Melanocyte of skin (primary cell): ENCODE measurements around the gene MMS19. TPM values are rescaled to one million over a fixed set of nuclear protein-coding genes. Genes with fewer than 3 reads are reported as not detected.

Experiments
- small RNA-seq, 2 donors: library from RNA; depleted of rRNA; stranded (forward); fragments of <200 nt; gene quantifications; one replicate each; pipeline ENCODE3, GENCODE V24; 2012
- total RNA-seq, 2 donors: library from RNA; depleted of rRNA; stranded (reverse); fragments of >200 nt; gene quantifications; 2 replicates each; pipeline ENCODE4 v1.2.3, GENCODE V29; 2012

Gene MMS19
- total RNA-seq, result 100 to 1,000 TPM in 1 of 2 donors, 10 to 100 TPM in 1; 78.3 to 105 TPM

DNA sequence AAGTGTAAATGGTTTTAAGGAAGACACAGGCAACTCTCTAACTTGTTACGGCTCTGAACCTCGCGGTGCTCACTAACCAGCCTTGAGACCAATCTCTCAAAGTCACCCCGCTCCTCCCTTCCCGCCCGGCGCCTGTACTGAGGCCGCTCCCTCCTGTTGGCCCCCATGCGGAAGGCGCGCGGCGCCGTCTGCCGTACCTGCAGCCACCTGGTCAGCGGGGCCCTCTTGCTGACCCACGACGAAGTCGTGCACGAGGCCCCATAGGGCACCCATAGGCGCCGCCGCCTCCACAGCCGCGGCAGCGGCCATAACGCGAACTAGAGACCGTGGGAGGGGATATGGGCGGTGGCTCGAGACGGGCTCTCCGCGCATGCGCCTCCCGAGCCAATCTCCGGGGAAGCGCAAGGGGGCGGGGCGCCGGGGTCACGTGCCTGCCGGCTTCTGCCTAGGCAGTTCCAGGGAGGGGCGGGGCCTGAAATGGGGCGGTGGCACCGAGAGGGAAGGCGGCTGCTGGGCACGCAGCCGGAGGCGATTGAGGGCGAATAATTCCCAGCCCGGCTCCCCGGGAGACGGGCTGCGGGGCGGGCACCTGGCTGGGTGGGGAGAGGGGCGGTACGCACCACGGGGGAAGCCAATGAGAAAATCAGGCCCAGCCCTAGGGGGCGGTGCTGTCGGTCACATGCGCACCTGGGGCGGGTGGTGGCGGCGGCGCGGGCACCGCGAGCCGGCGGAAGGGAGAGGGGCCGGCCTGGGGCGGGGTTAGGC lies at the start of gene MMS19:
Gene MMS19, minus strand, starts transcription at position 347 of the 765 bp plus-strand sequence. Its CDS starts 38 bp downstream, at position 309.

DNA sequence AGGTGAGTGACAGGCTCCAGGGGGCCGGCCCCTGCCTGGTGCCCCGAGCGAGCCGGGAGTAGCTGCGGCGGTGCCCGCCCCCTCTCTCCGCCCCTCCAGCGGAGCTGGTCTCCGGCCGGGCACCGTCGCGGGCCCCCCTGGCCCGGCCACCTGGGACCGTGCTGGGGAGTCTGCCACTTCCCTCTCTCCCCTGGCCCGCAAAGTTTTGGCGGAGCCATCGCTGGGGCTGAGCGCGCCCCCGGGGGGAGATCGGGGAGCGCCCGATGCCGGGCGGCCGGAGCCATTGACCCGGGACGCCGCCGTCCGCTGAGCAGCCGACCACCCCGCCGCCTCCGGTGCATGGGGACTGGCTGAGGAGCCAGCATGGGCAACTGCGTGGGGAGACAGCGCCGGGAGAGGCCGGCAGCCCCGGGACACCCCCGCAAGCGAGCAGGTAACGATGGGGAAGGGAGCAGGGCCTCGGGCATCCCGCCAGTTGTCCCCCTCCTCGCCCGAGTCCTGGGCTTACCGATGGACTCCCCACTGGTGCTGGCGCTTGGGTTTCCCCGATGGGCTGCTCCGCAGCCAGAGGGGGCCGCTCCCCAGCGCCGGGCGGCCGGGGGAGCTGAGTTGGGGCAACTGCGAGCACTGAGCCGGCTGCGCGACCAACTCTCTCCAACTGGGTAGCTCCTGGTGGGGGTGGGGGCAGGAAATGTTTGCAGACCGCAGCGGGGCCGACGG lies 779 bp upstream of the MMS19 start, which contains the start of gene UBTD1:
Gene UBTD1, plus strand, starts transcription at position 84 of the 720 bp plus-strand sequence. Its CDS starts 280 bp downstream, at position 364.

GRCh38 chr10:97445722-97446639 lies 52.2 kb downstream of the MMS19 start, which contains the start of the genes EXOSC1 and ZDHHC16:
TSS of gene EXOSC1 (minus strand) at chr10:97446006. CDS start at chr10:97445985, 21 bp downstream.
TSS of gene ZDHHC16 (plus strand) at chr10:97446175. CDS start at chr10:97451676, 5,501 bp downstream.

GRCh38 chr10:97425964-97426775 lies 72.1 kb downstream of the MMS19 start, which contains the start of gene PGAM1:
TSS of gene PGAM1 (plus strand) at chr10:97426191. CDS start at chr10:97426308, 117 bp downstream.

Small RNA genes within 50 kb of the gene (small RNA-seq; reads per million reads assigned to genes)
- gene RF00019, result 0 reads per million in 2 donors

Other genes starting within 250 kb of the MMS19 start
- 10 to 100 TPM in 1 of 2 donors, 1 to 10 TPM in 1; 9.7 to 15.8 TPM for gene ARHGAP19, start 205.8 kb downstream of the MMS19 start, total RNA-seq
- gene FRAT1, start 179.2 kb downstream of the MMS19 start, total RNA-seq, result 1 to 10 TPM; 2.3 to 3.1 TPM
- gene FRAT2, start 163.7 kb downstream of the MMS19 start, total RNA-seq, result 10 to 100 TPM; 11.4 to 12.3 TPM
- gene RRP12, start 97.1 kb downstream of the MMS19 start, total RNA-seq, result 10 to 100 TPM; 17.9 to 31.0 TPM
- gene PGAM1, start 72.2 kb downstream of the MMS19 start, total RNA-seq, result 100 to 1,000 TPM; 376 to 564 TPM
- gene EXOSC1, start 52.4 kb downstream of the MMS19 start, total RNA-seq, result 10 to 100 TPM; 29.9 to 49.0 TPM
- gene ZDHHC16, start 52.2 kb downstream of the MMS19 start, total RNA-seq, result 10 to 100 TPM; 48.2 to 77.3 TPM
- 10 to 100 TPM; 34.8 to 44.0 TPM for gene UBTD1, start 502 bp upstream of the MMS19 start, total RNA-seq
- under 1 TPM; under 0.01 to 0.33 TPM for gene ANKRD2, start 74.4 kb upstream of the MMS19 start, total RNA-seq
- 1 to 10 TPM; 1.3 to 1.7 TPM for gene HOGA1, start 86.0 kb upstream of the MMS19 start, total RNA-seq
- not detected for gene C10orf62, start 91.3 kb upstream of the MMS19 start, total RNA-seq
- 1 to 10 TPM; 4.1 to 4.3 TPM for gene MORN4, start 135.1 kb upstream of the MMS19 start, total RNA-seq
- gene PI4K2A, start 142.2 kb upstream of the MMS19 start, total RNA-seq, result 10 to 100 TPM; 18.6 to 23.7 TPM
- 100 to 1,000 TPM; 198 to 284 TPM for gene AVPI1, start 188.8 kb upstream of the MMS19 start, total RNA-seq
- gene MARVELD1, start 215.3 kb upstream of the MMS19 start, total RNA-seq, result 10 to 100 TPM; 70.6 to 89.1 TPM
- gene ZFYVE27, start 238.7 kb upstream of the MMS19 start, total RNA-seq, result 10 to 100 TPM; 37.9 to 40.6 TPM